GM19043 (cell line): ENCODE data around the gene MT1F.
"Not testable (repeated sequence)": the region's sequence is repeated elsewhere in the genome, so short reads cannot be mapped to it uniquely, and the experiment has no call there.

Experiments used
- ATAC-seq: cut with Tn5 transposase; IDR thresholded peaks from one replicate; pipeline ENCODE4 v1.9.1; 2021; ENCODE audit warnings: low read depth; ENCODE audit not compliant: unreplicated experiment

The MT1F gene

DNA sequence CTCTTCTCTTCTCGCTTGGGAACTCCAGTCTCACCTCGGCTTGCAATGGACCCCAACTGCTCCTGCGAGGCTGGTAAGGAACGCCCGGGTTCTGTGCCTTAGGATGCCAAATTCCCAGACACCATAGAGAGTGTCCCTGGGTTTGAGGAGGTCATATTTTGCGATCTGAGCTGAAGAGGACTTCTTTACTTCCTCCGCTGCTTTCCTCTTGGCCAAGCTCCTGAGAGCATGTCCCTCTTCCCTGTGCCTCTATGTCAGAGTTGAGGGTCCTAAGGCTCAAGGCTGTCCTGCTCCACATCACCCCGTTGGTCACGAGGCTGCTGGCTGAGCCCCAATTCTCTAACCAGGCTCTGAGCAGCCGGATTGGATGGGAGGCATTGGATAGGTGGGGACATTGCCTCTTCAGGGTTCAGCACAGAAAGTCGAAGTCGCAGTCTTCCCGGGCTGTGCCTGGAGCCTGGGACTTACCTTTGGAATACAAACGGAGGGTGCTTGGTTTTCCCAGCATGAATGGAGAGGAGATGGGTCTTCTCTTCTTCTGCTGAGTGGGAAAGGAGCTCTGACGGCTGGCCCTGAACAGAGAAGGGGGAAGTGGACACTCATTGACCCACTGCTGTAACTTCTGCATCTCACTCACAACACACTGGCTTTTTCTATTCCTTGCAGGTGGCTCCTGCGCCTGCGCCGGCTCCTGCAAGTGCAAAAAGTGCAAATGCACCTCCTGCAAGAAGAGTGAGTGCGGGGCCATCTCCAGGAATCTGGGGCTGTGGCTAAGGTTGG lies 12.3 kb downstream of the MT1F start:
- no peak for ATAC-seq

DNA sequence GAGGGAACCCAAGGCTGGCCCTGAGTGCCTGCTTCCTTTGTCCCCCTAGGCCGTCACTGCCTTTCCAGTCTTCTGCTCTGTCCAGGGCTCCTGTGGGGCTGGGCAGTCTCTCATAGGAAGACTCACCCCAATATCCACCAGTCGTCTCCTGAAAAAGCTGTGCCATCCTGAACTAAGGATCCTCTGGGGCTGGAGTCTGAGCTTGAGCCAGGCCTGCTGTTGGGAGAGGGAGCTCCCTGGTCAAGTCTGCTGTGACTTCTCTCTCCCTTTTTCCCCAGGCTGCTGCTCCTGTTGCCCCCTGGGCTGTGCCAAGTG lies 12.8 kb downstream of the MT1F start:
- no peak for ATAC-seq

- not testable (repeated sequence) for ATAC-seq
Measured at GRCh38 chr16:56671691-56672090, 13.9 kb downstream of the MT1F start.

- ATAC-seq = not testable (repeated sequence)
Measured at GRCh38 chr16:56672171-56672570, 14.4 kb downstream of the MT1F start.

GRCh38 chr16:56672761-56673536 lies 15.2 kb downstream of the MT1F start:
- no peak for ATAC-seq

DNA sequence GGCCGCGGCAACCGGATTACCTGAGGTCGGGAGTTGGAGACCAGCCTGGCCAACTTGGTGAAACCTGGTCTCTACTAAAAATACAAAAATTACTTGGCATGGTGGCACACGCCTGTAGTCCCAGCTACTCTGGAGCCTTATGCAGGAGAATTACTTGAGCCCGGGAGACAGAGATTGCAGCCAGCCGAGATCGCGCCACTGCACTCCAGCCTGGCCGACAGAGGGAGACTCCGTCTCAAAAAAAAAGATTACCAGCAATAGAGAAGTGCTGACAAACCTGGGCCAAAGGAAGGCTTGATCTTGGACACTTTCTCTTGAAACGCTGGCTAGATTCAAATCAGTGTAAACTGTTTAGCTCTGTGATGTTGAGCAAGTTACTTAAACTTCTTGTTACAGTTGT lies 16.2 kb downstream of the MT1F start:
- no peak for ATAC-seq

DNA sequence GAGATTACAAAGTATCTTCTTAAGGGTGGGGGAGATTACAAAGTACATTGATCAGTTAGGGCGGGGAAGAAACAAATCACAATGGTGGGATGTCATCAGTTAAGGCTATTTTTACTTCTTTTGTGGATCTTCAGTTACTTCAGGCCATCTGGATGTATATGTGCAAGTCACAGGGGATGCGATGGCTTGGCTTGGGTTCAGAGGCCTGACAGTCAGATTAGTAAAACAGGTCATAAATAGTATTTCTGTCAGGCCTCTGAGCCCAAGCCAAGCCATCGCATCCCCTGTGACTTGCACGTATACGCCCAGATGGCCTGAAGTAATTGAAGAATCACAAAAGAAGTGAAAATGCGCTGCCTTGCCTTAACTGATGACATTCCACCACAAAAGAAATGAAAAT lies 16.8 kb downstream of the MT1F start:
- not testable (repeated sequence) for ATAC-seq

- ATAC-seq = no peak
Measured at GRCh38 chr16:56675685-56676210, 18.0 kb downstream of the MT1F start.

DNA sequence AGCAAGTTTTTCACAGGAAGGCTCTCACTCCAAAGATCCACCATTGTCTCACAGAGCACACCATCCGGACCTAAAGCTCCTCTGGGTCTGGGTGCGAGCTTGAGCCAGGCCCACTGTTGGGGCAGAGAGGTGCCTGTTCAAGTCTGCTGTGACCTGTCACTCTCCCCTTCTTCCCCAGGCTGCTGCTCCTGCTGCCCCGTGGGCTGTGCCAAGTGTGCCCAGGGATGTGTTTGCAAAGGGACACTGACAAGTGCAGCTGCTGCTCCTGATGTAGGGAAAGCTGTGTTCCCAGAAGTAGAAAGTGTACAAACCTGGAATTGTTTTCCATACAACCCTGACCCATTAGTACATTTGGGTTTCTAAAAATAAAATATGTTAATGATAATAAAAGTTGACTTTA lies 19.7 kb downstream of the MT1F start:
- no peak for ATAC-seq

DNA sequence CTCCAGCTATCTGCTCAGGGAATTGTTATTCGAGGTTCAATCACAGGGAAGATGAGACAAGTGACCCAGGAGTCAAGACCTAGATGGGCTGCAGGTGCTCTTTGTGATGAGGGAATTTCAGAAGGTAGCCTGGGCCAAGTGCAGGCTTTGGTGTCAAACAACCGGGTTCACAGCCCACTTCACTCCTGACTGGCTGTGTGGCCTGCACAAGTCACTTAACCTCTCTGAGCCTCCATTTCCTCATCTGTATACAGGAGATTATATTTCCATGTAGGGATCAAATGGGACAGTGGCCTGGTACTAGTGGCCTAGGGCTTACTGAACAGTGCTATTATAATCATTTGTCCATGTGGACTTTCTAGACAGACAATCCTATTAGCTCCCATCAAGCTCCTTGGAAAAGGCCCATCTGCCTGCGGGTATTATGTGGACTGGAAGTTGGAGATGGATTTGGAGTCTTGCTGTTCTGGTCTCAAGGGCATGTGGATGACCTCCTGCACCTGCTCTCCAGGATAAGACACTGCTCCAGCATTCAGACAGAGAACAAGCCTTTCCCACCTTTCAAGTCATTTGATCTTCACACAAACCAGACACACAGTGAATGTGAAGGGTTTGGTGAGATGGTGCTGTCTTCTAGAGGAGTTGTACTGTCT lies 21.4 kb downstream of the MT1F start:
- ATAC-seq = no peak

- ATAC-seq = no peak
Measured at GRCh38 chr16:56679818-56680217, 22.1 kb downstream of the MT1F start.

GRCh38 chr16:56681939-56682702 lies 24.4 kb downstream of the MT1F start, which contains the start of gene MT1X:
Gene MT1X (plus strand): TSS chr16:56682470. CDS start chr16:56682541, 71 bp downstream.
- ATAC-seq = peak; percentile 97

GRCh38 chr16:56682703-56683397 lies 25.1 kb downstream of the MT1F start:
- no peak for ATAC-seq

DNA sequence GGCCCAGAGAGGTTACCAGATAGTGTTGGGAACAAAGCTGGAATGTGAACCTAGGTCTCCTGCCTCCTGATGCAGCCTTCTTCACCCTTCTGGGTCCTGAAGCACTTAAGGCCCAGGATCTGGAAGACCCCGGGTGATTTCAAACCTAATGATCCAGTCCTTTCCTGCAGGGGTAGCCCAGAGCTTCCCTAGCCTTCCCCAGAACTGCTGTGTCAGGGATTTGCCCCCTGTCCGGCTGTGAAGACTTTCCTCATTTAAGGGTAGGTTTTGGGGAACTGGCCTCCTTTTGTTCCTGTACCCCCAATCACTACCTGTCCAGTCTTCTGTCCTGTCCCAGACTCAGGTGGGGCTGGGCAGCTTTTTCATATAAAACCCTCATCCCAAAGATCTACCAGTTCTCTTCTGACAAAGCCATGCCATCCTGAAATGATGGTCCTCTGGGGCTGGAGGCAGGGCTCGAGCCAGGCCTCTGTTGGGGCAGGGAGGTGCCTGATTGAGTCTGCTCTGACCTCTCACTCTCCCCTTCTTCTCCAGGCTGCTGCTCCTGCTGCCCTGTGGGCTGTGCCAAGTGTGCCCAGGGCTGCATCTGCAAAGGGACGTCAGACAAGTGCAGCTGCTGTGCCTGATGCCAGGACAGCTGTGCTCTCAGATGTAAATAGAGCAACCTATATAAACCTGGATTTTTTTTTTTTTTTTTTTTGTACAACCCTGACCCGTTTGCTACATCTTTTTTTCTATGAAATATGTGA lies 25.8 kb downstream of the MT1F start:
- ATAC-seq = no peak

DNA sequence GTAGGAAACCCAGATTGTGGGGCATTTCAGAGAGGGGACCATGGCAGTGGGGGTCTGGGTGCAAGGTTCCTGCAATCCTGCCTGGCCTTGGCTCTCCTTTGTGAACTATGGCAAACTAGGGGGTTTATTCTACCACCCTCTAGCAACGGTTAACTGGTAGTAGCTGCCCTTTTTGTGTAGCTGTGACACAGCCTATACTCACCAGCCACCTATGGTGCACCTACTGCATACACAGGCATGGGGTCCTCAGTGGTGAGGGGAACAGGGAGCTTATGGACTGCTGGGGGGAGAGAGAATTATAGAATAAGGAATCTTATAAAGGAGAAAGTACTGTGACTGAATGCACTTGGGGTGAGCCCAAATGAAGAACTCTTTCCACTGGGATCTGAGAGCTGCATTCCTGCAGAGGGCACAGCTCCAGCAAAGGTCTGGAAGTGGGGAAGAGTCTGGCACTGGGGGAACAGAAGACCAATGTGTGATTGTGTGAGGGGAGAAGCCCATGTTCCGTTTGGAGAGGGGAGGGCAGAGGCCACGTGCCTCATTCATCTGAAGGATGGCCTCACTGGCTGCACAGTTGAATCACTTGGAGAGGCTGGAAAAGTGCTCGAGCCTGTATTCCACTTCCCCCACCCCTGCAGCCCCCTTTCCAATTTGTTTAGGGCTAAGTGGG lies 26.6 kb downstream of the MT1F start:
- ATAC-seq = no peak

- no peak for ATAC-seq
Measured at GRCh38 chr16:56684926-56685590, 27.3 kb downstream of the MT1F start.

DNA sequence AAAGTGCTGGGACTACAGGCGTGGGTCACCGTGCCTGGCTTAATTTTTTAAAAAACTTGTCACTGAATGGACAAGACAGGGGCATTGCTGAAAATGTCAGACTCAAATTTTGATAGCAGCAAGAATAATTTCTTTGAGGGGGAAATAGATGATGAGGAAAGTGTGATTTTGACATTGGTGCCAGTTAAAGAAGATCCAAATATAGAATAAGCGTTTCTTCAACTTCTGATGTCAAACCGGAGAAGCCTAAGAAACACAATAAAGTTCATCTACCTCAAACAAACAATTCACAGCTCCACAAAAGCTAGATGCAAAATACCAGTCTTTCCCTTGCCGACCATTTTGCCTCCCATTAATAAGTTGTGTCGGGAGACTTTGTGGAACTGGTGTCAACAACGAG lies 29.0 kb downstream of the MT1F start:
- ATAC-seq = no peak

GRCh38 chr16:56688762-56689161 lies 31.0 kb downstream of the MT1F start:
- no peak for ATAC-seq
